Activated gamma-delta T cell treated with anti-CD3 and anti-CD28 coated beads, Interleukin-2, amount 50 U/mL, for 16 hours (primary cell): ENCODE measurements around the gene RRM1.
A peak's percentile ranks its signal among the peaks of the same experiment; 100 is the strongest.

Experiments
- DNase-seq: peaks from one replicate; pipeline ENCODE4 v3.0.0-alpha.2; 2020; ENCODE audit warnings: low read depth

The RRM1 gene

GRCh38 chr11:4187055-4187988, 92.7 kb downstream of the RRM1 start:
- DNase-seq = peak; percentile 71
